ENCODE data around the gene ORC4.
"Not testable (repeated sequence)": the region's sequence is repeated elsewhere in the genome, so short reads cannot be mapped to it uniquely, and the experiment has no call there.

The ORC4 gene

GRCh38 chr2:148013876-148014275 is 6.7 kb downstream of the ORC4 start:
- no peak for DNase-seq

GRCh38 chr2:148008411-148008810 is 12.1 kb downstream of the ORC4 start:
- not testable (repeated sequence) for DNase-seq

- no peak for DNase-seq
Measured at GRCh38 chr2:148007219-148007900, 13.2 kb downstream of the ORC4 start.

GRCh38 chr2:148006249-148007007 is 14.1 kb downstream of the ORC4 start:
- DNase-seq, result no peak

GRCh38 chr2:148002420-148002819 is 18.1 kb downstream of the ORC4 start:
- not testable (repeated sequence) for DNase-seq

GRCh38 chr2:148000095-148000494 is 20.4 kb downstream of the ORC4 start:
- DNase-seq, result no peak

GRCh38 chr2:147999126-147999525 is 21.4 kb downstream of the ORC4 start:
- DNase-seq, result no peak

- DNase-seq, result no peak
Measured at GRCh38 chr2:147998203-147998602, 22.3 kb downstream of the ORC4 start.

GRCh38 chr2:147996828-147997227 is 23.7 kb downstream of the ORC4 start:
- DNase-seq, result no peak

GRCh38 chr2:147994965-147995364 is 25.6 kb downstream of the ORC4 start:
- DNase-seq, result not testable (repeated sequence)

GRCh38 chr2:147989809-147990403 is 30.6 kb downstream of the ORC4 start:
- peak; percentile 15 to 48 for DNase-seq

GRCh38 chr2:147989102-147989501 is 31.4 kb downstream of the ORC4 start:
- DNase-seq, result no peak

- no peak for DNase-seq
Measured at GRCh38 chr2:147980940-147981528, 39.5 kb downstream of the ORC4 start.

GRCh38 chr2:147977679-147978078 is 42.9 kb downstream of the ORC4 start:
- DNase-seq, result no peak

GRCh38 chr2:147976102-147976501 is 44.4 kb downstream of the ORC4 start:
- DNase-seq, result no peak

- DNase-seq, result no peak
Measured at GRCh38 chr2:147968571-147968970, 52.0 kb downstream of the ORC4 start.

- DNase-seq, result no peak
Measured at GRCh38 chr2:147952118-147952517, 68.4 kb downstream of the ORC4 start.

GRCh38 chr2:147945660-147946059 is 74.9 kb downstream of the ORC4 start:
- no peak for DNase-seq

- no peak for DNase-seq
Measured at GRCh38 chr2:147939313-147939712, 81.2 kb downstream of the ORC4 start.

- no peak for DNase-seq
Measured at GRCh38 chr2:147937744-147938349, 82.7 kb downstream of the ORC4 start.

GRCh38 chr2:147934881-147935620 is 85.5 kb downstream of the ORC4 start:
- no peak for DNase-seq

GRCh38 chr2:147933931-147934330 is 86.6 kb downstream of the ORC4 start:
- no peak for DNase-seq
